ENCODE data around the gene KCNAB2.

GRCh38 chr1:6030132-6030531, 15.6 kb upstream of the KCNAB2 start:
- TF ChIP-seq, protein P1, sequence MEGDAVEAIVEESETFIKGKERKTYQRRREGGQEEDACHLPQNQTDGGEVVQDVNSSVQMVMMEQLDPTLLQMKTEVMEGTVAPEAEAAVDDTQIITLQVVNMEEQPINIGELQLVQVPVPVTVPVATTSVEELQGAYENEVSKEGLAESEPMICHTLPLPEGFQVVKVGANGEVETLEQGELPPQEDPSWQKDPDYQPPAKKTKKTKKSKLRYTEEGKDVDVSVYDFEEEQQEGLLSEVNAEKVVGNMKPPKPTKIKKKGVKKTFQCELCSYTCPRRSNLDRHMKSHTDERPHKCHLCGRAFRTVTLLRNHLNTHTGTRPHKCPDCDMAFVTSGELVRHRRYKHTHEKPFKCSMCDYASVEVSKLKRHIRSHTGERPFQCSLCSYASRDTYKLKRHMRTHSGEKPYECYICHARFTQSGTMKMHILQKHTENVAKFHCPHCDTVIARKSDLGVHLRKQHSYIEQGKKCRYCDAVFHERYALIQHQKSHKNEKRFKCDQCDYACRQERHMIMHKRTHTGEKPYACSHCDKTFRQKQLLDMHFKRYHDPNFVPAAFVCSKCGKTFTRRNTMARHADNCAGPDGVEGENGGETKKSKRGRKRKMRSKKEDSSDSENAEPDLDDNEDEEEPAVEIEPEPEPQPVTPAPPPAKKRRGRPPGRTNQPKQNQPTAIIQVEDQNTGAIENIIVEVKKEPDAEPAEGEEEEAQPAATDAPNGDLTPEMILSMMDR (IDR thresholded peaks at IDR 0.05): no peak
- no peak for TF ChIP-seq POLR2A (IDR thresholded peaks at IDR 0.05)

All from prostate gland (tissue), 2 donors.